Measurements from ENCODE around the gene STK39.

The STK39 gene

DNA sequence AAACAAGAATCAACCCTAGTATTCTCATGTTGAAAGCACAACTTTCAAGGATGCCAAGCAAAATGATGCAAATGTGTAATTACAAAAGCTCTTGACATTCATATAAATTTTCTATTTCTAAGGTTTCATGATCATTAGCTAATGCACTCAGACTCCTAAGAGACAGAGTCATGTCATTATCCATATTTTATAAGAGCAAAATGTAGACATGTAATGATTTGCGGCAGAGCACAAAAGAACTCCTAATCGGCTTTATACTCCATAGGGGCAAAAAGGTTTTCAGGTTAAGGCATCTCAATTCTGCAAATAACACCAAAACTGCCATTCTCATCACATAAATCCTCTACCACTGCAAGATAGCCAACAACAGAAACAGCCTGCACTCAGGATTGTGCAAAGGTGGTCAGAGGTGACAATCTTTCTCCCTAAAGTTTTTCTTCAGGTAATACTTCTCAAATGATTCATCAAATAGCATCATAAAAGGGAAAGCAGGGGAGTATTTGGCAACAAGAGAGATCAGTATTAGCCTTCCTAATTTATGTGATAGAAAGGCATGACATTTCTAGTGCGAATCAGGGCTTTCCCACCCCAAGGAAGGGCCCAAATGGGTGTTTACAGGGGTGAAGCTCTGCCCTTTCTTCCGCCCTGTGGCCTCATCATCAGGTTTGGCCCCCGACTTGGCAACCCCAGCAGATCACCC is 64.7 kb downstream of the STK39 start:
- no peak for DNase-seq

DNA sequence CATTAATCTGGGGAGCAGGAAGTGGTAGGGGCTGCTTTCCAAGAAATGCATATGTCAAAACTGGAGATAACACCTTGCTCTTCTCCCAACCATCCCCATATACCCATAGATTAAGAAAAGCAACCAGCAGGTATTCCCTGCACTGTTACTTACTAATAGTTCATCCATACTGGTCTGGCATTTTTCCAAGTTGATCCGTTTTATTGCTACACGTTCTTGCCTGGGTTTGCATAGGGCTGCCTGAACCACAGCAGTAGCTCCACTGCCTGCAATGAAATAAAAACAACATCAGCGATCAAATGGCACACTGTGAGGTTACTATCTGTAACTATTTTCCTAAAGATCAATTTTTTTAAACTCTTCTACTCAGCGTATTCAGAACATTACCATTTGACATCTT is 65.6 kb downstream of the STK39 start:
- DNase-seq = peak; percentile 76

DNA sequence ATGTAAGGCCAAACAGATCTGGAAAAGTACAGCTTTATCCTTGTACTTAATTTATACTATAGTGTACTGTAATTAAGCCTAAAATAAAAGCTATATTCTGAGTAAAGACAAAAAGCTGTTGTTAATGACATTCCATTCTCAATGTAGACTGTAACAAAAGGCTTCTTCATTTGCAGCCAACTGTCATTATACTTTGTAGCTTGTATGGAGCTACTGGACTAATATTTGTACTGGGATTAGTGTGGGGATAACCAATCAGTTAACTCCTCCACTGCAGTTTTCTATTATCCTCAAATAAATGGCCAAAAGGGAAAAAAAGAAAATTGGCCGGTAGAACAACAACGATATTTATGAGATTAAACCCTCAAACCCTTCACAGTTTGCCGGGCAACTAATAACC is 66.5 kb downstream of the STK39 start:
- peak; percentile 76 for DNase-seq

DNA sequence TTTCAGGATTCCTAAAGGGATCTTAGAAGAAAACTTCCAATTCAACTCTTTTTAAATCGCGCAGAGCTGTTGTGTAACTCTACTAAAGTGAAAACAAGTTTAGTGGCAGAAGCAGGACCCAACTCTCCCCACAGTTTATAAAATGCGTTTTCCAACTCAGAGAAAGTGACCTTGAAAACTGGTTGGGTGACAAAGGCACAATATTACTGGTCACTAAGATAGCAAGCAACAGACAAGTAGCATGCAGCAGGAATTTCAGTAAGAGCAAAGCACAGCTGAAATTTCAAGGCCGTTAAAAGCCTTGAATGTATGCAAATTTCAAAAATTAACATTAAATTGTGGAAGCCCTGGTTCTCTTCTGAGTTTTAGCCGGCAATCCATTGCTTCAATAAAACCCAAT is 66.9 kb downstream of the STK39 start:
- peak; percentile 36 for DNase-seq

DNA sequence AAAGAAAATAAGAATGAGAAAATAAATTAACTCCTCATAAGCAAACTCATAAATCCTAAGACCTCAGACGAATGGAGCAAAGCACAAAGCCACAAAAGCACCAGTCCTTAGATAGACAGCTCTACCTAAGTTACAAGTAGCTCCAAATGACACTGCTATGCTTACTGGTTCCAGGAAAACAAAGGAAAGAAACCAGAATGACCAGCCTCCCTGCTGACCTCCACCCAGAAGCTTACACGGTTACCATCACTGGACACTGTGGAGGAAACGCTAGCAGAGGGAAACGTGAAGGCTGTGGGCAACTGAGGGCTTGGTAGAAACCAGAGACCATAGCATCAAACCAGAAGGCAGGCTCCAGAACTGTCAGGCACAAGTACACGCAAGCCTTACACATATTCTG is 67.8 kb downstream of the STK39 start:
- no peak for DNase-seq

DNA sequence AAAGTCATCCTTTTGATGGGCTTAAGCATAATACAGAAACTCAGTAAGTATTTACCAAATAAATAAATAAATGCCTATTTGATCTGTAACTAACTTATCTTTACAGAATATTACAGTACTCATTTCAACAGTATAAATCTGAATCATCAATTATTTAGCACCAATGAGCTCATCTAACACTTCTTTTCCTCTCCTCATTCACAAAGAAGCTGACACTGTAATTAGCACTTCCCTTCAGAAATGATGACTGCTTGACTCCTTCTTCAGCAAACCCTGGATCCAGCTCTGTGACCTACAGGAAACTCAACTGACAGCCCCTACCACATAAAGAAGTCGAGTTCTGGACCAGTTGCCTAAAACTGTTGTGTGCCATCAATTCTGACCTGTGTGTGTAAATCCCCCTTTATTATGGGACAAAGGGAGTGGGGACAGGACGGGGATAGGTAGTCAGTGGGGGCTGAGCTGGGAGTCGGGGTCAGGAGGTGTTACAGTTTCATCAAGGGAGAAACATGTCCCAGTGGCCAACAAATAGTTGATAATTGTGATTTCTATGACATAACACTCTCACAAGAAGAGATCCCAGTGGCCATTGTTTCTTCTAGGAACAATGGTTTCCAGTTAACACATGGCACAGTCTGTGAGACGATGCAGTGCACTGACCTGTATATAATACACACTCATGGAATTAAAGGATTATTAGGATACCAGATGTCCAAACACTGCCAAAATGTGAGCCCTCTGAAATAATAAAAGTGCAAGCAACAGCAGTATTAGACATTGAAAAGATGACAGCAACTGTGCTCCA is 68.7 kb downstream of the STK39 start:
- DNase-seq = no peak

DNA sequence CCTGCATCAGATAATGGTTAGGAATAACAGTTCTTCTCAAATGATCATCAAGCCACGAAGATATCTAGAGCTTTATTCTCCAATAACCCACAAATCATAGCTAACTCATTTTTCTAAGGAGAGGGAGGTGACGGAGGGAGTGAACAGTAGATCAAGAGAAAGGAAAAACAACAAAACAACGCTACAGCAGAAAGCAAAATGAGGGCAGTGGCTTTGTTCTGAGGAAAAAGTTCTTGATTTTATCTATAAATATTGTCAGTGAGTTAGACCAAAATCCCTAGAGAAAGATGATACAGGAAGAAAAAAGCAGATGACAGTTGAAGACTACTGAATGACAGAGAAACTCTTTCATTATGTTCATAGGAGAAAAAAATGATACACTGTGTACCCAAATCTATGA is 71.0 kb downstream of the STK39 start:
- no peak for DNase-seq

DNA sequence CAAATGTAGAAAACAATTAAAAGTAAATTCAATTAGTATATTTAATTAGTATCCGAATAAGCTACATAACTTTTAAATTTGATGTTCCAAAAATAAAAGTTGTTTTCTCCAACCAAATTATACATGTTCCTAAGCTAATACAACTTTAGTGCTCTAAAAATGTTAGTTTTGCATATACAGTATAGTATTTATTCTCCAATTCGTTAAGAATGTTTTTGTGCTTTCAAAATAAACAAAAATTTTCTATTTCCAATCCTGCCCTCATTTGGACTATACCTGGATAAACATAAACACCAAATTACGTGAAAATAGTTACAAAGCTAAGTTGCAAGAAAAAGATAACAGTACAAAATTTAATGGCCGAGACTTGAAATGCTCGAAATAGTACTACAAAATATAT is 71.9 kb downstream of the STK39 start:
- no peak for DNase-seq

DNA sequence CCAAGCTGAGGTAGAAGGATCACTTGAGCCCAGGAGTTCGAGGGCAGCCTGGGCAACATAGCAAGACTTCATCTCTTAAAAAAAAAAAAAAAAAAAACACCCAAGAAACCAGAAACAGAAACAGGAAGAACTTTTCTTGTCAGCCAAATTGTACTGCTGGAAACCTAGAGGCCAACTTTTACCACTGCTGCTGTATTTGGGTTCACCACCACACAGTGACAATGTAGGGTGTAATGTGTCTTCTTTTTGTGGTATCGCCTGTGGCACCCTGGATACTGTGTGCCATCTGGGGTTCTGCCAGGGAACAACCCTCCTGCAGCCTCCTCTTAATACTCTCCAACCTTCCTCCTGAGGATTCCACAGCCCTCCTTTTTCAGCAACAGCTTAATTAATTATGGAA is 72.6 kb downstream of the STK39 start:
- no peak for DNase-seq

DNA sequence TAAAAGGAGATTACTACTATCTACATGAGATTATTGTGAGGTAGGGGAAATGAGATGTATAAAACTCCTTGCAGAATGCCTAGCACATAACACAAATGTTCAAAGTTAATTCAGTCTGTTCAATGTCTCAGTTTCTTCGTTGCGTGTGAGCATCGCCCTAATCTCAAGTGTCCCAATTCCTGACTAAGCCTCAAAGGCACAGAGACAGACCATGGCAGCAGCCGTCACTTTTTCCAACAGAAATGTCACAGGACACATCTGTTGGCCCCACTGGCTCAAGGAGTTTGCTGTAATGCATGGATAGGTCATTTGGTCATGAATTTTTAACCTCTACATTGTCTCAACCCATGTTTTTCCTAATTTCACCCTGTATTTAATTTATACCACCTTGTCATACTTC is 75.3 kb downstream of the STK39 start:
- no peak for DNase-seq

DNA sequence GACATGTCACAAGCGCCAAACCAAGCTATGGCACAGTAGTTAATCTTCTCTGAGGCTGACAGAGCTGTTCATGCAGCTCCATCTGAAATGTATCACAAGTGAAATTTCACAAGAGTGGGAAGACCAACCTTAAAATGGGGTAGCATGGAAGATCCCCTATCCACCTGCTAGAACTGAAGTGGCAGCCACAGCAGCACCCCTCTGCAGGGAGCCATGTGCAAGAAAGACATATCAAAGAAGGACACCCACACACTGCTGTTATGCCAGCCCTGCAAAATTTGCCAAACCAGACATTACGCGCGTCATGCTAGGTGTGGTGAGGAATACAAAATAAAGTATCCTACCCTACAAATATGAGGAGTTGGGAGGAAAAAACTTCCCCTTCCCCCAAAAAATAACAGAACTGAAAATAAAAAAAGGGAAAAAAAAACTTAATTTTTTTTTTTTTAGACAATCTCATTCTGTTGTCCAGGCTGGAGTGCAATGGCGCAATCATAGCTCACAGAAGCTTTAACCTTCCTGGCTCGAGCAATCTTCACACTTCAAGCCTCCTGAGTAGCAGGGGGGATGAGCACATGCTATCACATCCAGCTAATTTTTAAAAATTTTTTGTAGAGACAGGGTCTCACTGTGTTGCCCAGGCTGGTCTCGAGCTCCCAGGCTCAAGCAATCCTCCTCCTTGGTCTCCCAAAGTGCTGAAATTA is 76.2 kb downstream of the STK39 start:
- no peak for DNase-seq

DNA sequence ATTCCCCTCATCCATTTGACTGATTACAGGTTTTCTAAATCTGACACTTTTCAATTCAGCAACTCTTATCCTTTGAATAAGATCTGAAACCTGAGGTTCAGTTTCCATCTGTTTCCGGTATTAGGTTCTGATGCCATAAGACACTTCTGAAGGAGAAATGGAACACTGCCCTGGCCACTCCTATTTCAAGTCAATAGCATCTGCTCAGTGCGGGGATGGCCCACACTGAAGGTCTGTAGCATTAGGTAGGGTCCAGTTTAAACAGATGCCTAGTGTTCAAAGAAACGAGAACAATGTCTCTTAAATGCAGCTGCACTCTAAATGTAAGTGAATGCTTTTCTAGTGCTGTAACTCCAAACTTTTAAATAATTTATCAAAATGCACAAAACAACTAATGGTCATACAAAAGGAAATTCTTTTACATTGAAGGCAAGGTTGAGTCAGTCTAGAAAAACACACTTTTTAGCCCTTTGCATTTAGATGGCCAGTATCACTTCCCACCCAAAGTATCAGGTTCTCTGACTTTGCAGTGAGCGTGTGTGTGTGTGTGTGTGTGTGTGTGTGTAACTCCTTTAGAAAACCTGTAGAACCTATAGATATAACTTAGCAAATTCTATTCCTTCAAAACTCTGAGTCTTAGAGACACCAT is 78.2 kb downstream of the STK39 start:
- no peak for DNase-seq

DNA sequence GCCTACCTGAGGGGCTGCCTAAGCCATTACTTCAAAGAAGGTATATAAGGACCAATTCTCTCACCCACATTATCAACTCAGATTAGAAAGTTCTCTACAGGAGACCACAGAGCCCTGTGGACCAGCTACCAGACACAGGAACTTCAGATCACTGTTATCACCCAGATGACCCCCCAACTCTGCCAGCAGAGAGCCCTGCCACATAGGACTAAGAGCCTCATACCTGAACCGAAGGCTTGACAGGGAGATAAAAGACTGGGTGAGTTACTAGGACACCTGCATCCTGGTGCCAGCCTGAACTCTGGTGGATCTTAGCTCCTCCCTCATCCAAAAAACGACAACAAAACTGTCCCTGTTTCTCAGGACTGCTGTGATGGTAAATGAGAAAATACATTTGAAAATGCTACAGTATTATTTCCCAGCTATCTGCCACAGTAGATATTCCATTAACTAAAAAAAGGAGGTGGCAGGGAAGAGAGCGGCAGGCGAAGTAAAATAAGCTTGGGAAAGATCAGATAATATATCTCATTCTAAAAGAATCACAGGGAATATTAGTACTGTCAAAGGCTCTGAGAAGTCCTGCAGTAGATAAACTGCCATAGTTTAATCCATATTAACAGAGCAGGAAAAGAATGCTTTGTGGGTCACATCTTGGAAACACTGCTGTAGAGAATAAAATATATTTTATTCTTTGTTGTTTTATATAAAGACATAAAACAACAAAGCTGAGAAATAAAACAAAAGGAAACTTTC is 79.7 kb downstream of the STK39 start:
- no peak for DNase-seq

DNA sequence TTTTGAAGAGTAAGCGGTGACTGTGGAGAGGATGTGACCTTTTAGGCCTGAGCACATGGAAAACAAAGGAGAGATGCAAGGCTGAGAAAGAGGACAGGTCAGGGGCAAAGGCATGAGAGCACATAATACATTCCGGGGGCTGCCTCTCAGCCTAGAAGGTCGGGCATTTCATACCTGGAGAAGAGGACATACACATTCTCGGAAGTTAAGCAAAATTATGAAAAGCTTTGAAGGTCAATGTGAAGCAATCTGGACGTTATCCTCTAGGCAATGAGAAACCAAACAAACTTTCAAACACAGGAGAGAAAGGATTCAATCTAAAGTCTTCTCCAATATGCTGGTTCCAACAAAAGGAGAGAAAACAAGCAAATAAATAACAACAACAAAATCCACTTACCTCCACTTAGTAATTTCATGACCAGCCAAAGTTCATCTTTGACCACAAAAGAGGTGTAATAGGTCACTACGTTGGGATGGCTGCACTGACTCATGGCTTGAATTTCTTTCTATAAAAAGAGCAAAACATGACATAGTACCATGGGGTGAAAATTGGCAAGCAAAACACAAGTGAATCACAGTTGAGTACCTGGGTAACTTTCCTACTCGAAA is 80.4 kb downstream of the STK39 start:
- no peak for DNase-seq

DNA sequence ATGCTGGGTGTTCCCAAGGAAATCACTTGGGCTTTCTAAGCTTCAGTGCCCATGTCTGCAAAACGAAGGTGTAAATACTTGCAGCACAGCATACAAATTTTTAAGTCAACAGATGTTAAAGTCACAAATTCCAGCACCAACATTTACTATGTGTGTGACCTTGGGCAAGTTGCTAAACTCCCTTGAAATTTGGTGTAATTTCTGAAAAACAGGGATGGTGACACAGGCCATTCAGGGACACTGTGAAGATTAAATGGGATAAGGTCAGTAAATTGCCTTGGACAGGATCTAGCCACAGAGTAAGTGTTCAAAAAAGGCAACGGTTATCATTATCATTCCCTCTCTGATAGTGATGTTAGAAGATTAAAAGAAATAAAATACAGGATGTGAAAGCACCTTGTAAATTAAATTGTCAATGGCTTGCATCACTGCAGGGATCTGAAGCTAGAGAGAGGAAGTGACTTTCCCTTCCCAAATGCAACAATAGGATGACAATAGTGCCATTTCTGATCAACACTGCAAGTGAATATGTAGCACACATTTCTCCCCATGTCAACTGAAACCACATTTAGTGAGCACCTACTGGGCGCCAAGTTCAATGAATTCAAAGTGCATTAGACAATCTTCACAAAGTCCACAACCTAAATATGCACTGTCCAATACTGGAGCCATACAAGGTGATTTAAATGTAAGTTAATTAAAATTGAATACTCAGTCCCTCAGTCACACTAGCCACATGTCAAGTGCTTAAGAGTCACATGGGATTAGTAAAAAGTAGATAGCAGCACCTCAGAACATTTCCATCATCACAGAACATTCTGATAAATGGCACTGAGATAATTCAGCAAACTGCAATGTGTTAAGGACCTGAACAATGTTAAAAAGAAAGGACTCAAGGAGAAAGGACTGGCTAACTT is 81.2 kb downstream of the STK39 start:
- no peak for DNase-seq

DNA sequence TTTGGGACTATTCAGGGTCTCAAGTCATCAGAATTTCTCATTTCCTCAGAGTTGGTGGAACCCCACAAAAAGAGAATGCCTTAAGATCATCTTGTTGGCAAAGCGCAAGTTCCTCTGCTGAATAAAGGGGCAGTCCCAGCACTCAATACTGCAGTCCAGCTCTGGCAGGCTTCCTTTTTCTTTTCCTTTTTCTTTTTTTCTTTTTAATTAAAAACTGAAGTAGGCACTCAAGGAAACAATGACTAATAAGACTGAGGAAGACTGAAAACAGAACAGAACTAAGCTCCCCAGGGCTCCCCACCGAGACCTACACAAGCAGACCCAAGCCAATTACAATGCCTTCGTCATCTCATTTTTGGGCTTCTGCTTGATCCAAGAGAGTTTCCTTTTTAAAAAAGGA is 82.0 kb downstream of the STK39 start:
- no peak for DNase-seq

DNA sequence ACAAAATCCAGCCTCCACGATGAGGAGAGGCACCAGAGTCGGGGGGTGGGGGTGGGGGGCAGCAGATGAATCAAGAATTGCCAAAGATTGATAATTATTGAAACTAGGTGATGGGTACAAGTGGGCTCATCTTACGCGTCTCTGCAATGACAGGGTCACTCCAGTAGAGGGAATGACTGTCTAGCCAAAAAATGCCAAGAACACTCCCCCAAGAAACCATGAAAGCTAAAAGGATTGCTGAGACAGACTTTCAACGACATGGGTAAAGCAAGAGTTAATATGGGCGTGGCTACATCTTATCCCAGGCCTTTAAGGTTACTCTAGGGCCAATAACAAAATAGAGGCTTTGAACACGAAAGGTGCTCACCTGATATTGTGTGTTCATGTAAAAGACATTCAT is 86.5 kb downstream of the STK39 start:
- no peak for DNase-seq

DNA sequence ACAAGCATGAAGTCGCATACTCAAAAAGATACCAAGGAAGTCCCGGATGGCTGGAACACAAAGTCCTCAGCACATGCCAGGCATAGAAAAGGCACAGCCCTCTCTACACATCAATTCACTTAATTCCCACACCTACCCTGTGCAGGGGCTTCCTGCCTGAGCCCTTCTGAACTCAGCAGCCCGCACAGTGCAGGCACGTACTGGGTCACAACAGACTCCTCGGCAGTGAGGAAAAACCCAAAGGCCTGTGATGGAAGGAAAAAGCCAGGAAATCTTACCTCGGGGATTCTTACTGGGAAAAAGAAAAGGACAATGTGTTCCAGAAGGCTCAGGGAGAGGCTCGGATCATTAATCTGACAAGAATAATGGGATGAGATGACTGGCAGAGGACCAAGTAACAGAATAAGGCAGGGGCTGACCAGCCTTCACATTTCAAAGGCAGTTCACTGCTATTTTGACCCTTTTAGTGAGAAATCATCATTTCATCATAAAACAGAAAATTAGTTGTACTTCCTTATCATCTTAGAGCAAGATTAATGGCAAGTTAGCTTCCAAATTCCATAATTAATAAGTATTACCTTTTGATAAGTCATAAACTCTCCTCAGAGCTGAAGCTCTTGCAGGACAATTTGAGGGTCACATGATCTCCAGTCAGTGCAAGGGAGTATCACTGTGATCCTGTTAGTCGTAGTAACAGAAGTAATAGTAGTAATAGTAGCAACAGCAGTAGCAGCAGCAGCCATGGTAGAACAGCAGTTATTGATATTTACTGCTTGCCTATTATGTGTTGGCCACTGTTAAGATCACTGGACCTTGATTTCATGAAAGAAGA is 87.4 kb downstream of the STK39 start:
- DNase-seq = no peak

DNA sequence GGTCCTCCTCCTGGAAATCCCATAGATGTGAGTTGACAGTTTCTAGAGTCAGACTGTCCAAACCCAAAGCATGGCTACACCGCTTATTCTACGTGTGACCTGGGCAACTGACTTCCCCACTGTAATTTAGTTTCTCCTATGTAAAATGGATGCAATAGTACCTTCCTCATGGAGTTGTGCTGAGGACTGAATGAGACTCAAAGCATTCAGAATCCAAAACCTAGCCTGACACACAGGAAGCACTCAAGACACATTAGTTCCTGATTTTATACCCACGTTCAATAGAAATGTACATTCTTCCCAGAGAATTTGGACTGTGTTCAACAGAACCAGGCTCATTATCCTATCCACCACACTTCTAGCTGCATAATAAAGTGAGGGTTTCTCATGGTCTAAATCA is 88.8 kb downstream of the STK39 start:
- no peak for DNase-seq

DNA sequence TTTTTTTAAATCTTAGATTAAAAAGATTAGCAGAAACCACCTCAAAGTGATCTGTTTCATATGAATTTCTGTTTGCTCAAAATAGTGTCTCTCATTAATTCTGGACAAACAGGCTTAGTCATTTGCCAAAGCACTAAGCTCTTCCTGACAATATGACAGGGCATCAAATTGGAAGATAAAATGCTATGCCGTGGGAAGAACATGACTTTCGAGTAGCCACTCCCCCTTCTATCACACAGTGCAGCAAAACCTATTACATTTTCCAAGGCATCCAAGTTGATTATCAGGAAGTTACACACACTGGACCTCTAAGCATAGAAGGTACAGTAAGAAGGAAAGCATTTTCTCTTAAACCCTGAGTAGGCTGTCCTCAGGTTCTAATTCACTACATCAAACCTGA is 89.5 kb downstream of the STK39 start:
- DNase-seq = no peak
